ENCODE data around the gene TMC3.
"Not testable (repeated sequence)": the region's sequence is repeated elsewhere in the genome, so short reads cannot be mapped to it uniquely, and the experiment has no call there.

TMC3 gene

DNA sequence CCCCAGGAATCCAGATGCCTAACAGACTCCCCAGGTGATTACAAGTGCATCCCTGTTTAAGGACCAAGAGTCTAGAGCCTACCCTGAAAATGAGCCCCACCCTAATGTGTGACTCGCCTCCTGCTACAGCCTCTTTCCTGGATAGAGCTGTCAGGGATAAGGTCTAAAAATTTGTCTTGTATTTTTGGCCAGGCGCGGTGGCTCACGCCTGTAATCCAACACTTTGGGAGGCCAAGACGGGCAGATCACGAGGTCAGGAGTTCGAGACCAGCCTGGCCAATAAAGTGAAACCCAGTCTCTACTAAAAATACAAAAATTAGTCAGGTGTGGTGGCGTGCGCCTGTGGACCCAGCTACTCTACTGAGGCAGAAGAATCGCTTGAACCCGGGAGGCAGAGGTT is 11.2 kb downstream of the TMC3 start:
- TF ChIP-seq POLR2AphosphoS5 (IDR thresholded peaks at IDR 0.05; ENCODE audit: low read depth, low read length): no peak
- no peak for TF ChIP-seq POLR2A (IDR thresholded peaks at IDR 0.05; ENCODE audit: low read depth, low read length)
- TF ChIP-seq TAF1 (IDR thresholded peaks at IDR 0.05; ENCODE audit: borderline replicate concordance, low read depth, low read length): no peak
- DNase-seq (ENCODE audit: insufficient read length): no peak
- FAIRE-seq: no peak

DNA sequence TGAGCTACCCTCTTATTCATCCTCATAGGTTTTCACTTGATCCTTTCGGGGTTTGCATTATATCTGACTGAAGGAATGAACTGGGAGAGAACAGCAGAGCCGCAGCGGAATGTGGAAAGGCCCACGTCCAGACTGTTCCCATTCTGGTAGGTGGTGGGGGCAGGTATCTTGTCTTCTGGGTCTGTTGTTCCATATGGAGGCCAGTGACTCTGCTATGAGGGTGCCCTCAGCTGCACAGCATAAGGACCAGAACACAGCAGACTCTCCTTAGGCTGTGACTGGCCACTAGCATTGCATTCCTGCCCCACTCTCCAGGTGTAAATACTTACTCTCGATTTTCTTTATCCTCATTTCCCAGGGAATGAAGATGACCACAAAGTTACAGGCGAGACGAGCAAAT is 12.1 kb downstream of the TMC3 start:
- TF ChIP-seq TAF1 (IDR thresholded peaks at IDR 0.05; ENCODE audit: borderline replicate concordance, low read depth, low read length): no peak
- no peak for TF ChIP-seq POLR2A (IDR thresholded peaks at IDR 0.05; ENCODE audit: low read depth, low read length)
- TF ChIP-seq POLR2AphosphoS5 (IDR thresholded peaks at IDR 0.05; ENCODE audit: low read depth, low read length): no peak
- FAIRE-seq (no peak), DNase-seq (ENCODE audit: insufficient read length) (no peak)

DNA sequence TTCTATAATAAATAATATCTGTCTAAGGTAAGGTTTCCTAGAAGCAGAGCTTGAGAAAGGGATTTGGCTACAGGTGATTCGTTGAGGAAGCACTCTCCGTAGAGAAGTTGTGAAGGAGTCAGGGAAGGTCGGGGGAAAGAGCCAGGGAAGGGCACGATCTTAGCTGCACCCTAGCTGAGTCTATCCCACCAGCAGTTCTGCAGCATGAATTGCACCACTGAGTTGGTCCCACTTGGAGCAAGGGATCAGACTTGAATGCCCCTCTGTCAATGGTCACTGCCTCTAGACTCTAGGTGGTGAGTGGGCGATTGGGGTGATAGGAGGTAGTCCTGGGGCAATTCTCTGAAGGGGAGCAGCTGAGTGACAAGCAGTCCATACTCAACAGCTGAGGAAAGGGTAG is 13.5 kb downstream of the TMC3 start:
- no peak for TF ChIP-seq POLR2AphosphoS5 (IDR thresholded peaks at IDR 0.05; ENCODE audit: low read depth, low read length)
- TF ChIP-seq POLR2A (IDR thresholded peaks at IDR 0.05; ENCODE audit: low read depth, low read length): no peak
- TF ChIP-seq TAF1 (IDR thresholded peaks at IDR 0.05; ENCODE audit: borderline replicate concordance, low read depth, low read length): no peak
- no peak for DNase-seq (ENCODE audit: insufficient read length)
- no peak for FAIRE-seq

DNA sequence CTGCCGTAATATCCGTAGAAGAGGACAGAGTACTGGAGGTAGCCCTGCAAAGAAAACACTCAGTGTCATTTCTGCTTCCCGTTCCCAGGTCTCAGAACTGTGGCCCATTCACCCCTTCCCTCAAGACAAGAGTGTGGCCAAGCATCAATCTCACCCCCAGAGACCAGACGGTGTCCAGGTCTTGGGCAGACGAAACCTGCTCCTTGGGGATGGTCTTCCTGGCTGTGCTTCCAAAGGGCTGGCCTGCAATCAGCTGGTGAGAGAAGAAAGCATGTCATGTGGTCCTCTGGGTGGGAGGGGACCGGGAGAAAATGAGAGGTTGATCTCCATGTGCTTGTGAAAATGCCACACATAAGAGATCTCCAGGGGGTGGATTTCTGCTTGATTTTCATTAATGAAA is 15.8 kb downstream of the TMC3 start:
- DNase-seq (ENCODE audit: insufficient read length) (no peak), FAIRE-seq (no peak)
- no peak for TF ChIP-seq TAF1 (IDR thresholded peaks at IDR 0.05; ENCODE audit: borderline replicate concordance, low read depth, low read length)
- no peak for TF ChIP-seq POLR2A (IDR thresholded peaks at IDR 0.05; ENCODE audit: low read depth, low read length)
- TF ChIP-seq POLR2AphosphoS5 (IDR thresholded peaks at IDR 0.05; ENCODE audit: low read depth, low read length): no peak

DNA sequence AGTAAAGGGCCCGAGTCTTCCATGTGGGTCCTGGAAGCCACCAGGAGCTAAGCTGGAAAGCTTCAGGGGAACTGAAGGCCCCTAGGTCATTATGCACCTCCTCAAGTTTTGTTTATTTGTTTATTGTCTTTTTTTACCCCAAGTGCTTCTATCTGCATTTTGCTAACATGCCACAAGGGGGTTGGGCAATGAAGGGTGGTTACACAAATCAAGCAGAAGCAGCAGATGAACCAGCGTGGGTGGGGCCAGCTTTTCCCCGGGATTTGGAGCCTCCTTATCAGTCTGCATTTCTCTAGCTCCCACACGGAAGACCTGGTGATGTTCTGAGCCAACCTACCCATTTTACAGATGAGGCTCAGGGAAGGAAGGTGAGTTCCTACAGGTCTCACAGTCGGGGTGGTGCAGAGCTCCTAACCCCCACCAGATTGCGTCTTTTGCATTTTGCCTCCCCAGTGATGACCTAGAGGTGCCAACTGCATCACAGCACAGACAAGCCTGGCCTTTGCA is 16.8 kb downstream of the TMC3 start:
- DNase-seq (ENCODE audit: insufficient read length): no peak
- no peak for TF ChIP-seq POLR2A (IDR thresholded peaks at IDR 0.05; ENCODE audit: low read depth, low read length)
- no peak for TF ChIP-seq TAF1 (IDR thresholded peaks at IDR 0.05; ENCODE audit: borderline replicate concordance, low read depth, low read length)
- TF ChIP-seq POLR2AphosphoS5 (IDR thresholded peaks at IDR 0.05; ENCODE audit: low read depth, low read length): no peak
- no peak for FAIRE-seq

DNA sequence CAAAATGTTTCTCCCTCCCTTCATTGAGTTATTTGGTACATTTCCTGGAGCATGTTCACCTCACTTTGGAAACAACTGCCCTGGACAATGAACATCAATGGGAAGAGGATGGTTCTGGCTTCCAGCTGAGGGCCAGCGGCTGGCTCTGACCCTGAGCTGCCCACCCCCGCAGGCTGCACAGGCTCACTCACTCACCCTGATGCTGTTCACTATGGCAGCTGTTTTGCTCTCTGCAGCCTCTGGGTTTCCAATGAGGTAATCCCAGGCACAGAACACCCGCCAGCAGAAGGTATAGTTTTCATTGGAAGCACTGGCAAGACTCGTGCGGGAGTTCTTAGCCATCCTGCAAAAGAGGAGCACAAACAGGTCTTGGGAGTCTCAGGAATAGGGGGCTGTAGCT is 17.8 kb downstream of the TMC3 start:
- DNase-seq (ENCODE audit: insufficient read length) (no peak), FAIRE-seq (no peak)
- TF ChIP-seq POLR2A (IDR thresholded peaks at IDR 0.05; ENCODE audit: low read depth, low read length) (no peak), POLR2AphosphoS5 (IDR thresholded peaks at IDR 0.05; ENCODE audit: low read depth, low read length) (no peak), TAF1 (IDR thresholded peaks at IDR 0.05; ENCODE audit: borderline replicate concordance, low read depth, low read length) (no peak)

DNA sequence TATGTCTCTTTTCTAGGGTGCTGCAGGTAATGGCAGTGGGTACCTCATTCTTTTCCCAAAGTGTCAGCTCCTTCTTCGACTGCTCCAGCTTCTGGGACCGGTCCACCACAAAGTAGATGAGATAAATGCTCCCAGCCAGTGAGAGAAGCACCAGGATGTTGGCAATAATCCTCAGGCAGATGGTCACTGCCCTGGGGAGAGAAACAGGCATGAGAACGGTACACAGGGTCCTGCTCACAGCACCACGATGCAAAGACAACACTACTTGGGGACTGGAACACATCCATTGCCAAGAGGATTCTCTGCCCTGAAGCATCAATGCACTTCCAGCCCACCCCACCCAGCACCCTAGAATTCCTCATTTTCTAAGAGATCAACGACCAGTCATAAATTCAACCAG is 22.4 kb downstream of the TMC3 start:
- FAIRE-seq (no peak), DNase-seq (ENCODE audit: insufficient read length) (no peak)
- TF ChIP-seq TAF1 (IDR thresholded peaks at IDR 0.05; ENCODE audit: borderline replicate concordance, low read depth, low read length) (no peak), POLR2A (IDR thresholded peaks at IDR 0.05; ENCODE audit: low read depth, low read length) (no peak), POLR2AphosphoS5 (IDR thresholded peaks at IDR 0.05; ENCODE audit: low read depth, low read length) (no peak)

DNA sequence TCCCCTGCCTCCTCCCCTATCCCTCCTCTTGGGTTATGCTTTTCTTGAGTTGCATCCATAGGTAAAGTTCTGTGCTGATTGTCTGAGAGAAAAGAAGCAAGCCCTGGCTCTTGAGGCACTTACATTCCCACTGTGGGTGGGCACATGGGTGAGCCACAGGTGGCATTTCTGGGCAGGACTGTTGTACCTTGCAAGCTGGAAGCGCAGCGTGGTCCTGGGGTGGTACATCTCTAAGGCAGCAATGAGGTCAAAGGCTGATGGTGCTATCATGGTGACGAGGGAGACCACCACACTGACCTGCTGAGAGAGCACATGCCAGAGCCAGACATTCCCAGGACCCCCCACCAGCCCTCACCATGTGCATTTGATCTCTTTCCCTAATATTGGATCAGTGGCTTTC is 24.7 kb downstream of the TMC3 start:
- DNase-seq (ENCODE audit: insufficient read length): no peak
- no peak for TF ChIP-seq POLR2A (IDR thresholded peaks at IDR 0.05; ENCODE audit: low read depth, low read length)
- TF ChIP-seq TAF1 (IDR thresholded peaks at IDR 0.05; ENCODE audit: borderline replicate concordance, low read depth, low read length): no peak
- TF ChIP-seq POLR2AphosphoS5 (IDR thresholded peaks at IDR 0.05; ENCODE audit: low read depth, low read length): no peak
- no peak for FAIRE-seq

DNA sequence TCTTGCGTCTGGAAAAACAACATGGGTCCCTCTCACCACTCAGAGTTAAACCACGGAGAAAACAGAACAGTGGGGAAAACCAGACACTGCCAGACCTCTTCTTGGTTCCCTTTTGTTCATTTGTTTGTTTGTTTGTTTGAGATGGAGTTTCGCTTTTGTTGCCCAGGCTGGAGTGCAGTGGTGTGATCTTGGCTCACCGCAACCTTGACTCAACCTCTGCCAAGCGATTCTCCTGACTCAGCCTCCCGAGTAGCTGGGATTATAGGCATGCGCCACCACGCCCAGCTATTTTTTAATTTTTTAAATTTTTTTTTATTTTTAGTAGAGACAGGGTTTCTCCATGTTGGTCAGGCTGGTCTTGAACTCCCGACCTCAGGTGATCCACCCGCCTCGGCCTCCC is 25.3 kb downstream of the TMC3 start:
- FAIRE-seq; DNase-seq (ENCODE audit: insufficient read length): not testable (repeated sequence)

DNA sequence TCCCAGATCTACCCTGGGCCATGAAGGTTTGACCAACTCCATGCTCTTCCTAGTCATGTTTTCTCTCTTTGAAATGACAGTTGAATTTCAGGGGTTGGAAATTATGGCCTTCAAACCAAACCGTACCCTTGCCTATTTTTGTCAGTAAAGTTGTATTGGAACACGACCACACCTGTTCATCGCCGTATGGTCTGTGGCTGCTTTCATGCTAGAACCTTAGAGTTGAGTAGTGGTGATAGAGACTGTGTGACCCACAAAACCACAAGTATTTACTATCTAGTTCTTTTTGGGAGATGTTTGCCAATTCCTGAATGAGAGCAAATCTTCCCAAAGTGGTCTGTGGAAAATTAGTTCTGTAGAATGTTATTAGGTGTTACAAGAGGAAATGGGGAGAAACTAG is 26.1 kb downstream of the TMC3 start:
- FAIRE-seq: no peak
- no peak for DNase-seq (ENCODE audit: insufficient read length)
- TF ChIP-seq POLR2AphosphoS5 (IDR thresholded peaks at IDR 0.05; ENCODE audit: low read depth, low read length): no peak
- TF ChIP-seq TAF1 (IDR thresholded peaks at IDR 0.05; ENCODE audit: borderline replicate concordance, low read depth, low read length): no peak
- no peak for TF ChIP-seq POLR2A (IDR thresholded peaks at IDR 0.05; ENCODE audit: low read depth, low read length)

DNA sequence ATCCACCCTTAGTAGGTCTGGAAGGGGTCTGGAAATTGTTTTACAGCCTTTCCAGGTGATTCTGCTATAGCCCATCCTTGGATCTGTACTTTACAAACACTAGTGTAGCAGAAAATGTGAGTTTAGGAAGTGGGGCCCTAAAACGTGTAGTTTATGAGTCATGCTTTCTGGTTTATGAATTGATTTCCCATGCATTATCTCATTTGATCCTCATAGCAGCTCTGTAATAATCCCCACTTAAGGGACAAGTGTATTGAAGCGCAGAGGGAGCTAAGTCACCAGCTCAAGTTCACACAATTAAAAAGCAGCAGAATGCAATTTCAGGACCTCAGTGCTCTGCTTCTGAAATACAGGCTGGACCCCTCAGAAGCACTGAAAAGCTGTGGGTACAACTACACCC is 27.4 kb downstream of the TMC3 start:
- no peak for TF ChIP-seq POLR2A (IDR thresholded peaks at IDR 0.05; ENCODE audit: low read depth, low read length)
- TF ChIP-seq POLR2AphosphoS5 (IDR thresholded peaks at IDR 0.05; ENCODE audit: low read depth, low read length): no peak
- TF ChIP-seq TAF1 (IDR thresholded peaks at IDR 0.05; ENCODE audit: borderline replicate concordance, low read depth, low read length): no peak
- DNase-seq (ENCODE audit: insufficient read length): no peak
- FAIRE-seq: no peak

DNA sequence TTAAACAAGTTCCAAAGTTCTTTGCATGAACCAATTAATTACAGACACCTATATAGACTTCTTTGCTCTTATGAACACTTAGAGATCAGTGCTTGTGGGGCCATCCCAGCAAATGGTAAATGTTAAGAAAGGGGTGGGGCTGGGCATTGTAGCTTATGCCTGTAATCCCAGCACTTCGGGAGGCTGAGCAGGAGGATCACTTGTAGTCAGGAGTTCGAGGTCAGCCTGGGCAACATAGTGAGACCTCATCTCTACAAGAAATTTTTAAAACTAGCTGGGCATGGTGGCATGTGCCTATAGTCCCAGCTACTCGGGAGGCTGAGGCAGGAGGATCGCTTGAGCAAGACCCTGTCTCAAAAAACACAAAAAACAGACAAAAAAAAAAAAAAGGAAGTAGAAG is 30.6 kb downstream of the TMC3 start:
- DNase-seq (ENCODE audit: insufficient read length) (no peak), FAIRE-seq (no peak)
- TF ChIP-seq POLR2AphosphoS5 (IDR thresholded peaks at IDR 0.05; ENCODE audit: low read depth, low read length) (no peak), TAF1 (IDR thresholded peaks at IDR 0.05; ENCODE audit: borderline replicate concordance, low read depth, low read length) (no peak), POLR2A (IDR thresholded peaks at IDR 0.05; ENCODE audit: low read depth, low read length) (no peak)

DNA sequence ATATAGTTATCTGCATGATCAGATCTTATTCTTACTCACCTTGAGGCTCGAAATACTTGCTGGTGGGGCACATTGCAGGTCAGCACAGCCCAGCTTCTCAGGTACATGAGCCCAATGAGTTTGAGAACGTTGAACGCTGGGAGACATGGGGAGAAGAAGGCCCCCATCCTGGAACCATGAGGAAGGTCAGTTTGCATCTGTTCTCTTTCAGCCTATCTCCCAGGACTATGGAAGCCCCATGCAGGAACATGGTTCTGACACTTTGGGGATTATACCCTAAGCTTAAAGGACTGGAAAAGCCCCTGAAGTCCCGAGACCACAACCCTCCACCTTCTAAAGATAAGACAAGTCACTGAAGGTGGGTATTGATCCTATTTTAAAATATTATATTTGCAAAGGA is 32.7 kb downstream of the TMC3 start:
- TF ChIP-seq POLR2A (IDR thresholded peaks at IDR 0.05; ENCODE audit: low read depth, low read length) (no peak), POLR2AphosphoS5 (IDR thresholded peaks at IDR 0.05; ENCODE audit: low read depth, low read length) (no peak), TAF1 (IDR thresholded peaks at IDR 0.05; ENCODE audit: borderline replicate concordance, low read depth, low read length) (no peak)
- FAIRE-seq (no peak), DNase-seq (ENCODE audit: insufficient read length) (no peak)

All from GM12892 (cell line).